Kidney (tissue), 14 donors: ENCODE results near the gene IFNGR1. TPM values are rescaled to one million over a fixed set of nuclear protein-coding genes. Genes with fewer than 3 reads are reported as not detected.

Experiments used
- DNase-seq, 5 donors: peaks; one replicate each; pipeline ENCODE4 v3.0.0-alpha.2; 2013 to 2020
- FAIRE-seq: peaks from 2 replicates; lab custom pipeline; 2012; peaks lifted over from hg19 to GRCh38; lab: Jason Lieb, UNC
- H3K27ac ChIP-seq, 2 donors: one replicate each; pipeline ENCODE4 v1.7.0; 2013; ENCODE audit warnings: low read depth in 2 of 2, low read length in 2 of 2, inconsistent platforms in 1 of 2
- H3K27me3 ChIP-seq: one replicate; pipeline ENCODE4 v1.7.1; 2013; ENCODE audit warnings: low read length, inconsistent platforms; ENCODE audit not compliant: control insufficient read depth, insufficient read depth
- H3K36me3 ChIP-seq, 3 donors: one replicate each; pipeline versions ENCODE4 v1.7.0 to v1.7.1; 2013; ENCODE audit warnings: low read length in 3 of 3, control low read depth in 1 of 3, inconsistent platforms in 1 of 3; ENCODE audit not compliant: insufficient read depth in 3 of 3, control insufficient read depth in 2 of 3
- H3K4me1 ChIP-seq, 3 donors: one replicate each; pipeline versions ENCODE4 v1.7.0 to v1.7.1; 2013; ENCODE audit warnings: low read length in 3 of 3, inconsistent platforms in 1 of 3, low read depth in 1 of 3; ENCODE audit not compliant: control insufficient read depth in 2 of 3, insufficient read depth in 2 of 3
- H3K4me3 ChIP-seq, 3 donors: one replicate each; pipeline versions ENCODE4 v1.7.0 to v1.8.1; 2013; ENCODE audit warnings: low read length in 3 of 3, control low read depth in 1 of 3, inconsistent platforms in 1 of 3
- H3K9ac ChIP-seq, 3 donors: one replicate each; pipeline versions ENCODE4 v1.7.0 to v1.7.1; 2013; ENCODE audit warnings: low read length in 3 of 3, control low read depth in 1 of 3, inconsistent platforms in 1 of 3
- H3K9me3 ChIP-seq, 3 donors: one replicate each; pipeline versions ENCODE4 v1.7.0 to v1.7.1; 2013; ENCODE audit warnings: low read length in 3 of 3, control low read depth in 1 of 3, inconsistent platforms in 1 of 3; ENCODE audit not compliant: control insufficient read depth in 2 of 3, insufficient read depth in 1 of 3
- CTCF ChIP-seq: IDR thresholded peaks from 3 replicates; pipeline ENCODE4 v1.5.1; 2012; ENCODE audit warnings: mild to moderate bottlenecking, moderate library complexity, borderline replicate concordance; ENCODE audit not compliant: insufficient read depth; ENCODE audit errors: extremely low read depth
- intact Hi-C: fragments of 100-400 bp; cut with DNase I; formaldehyde crosslinking; loops from one replicate; pipeline ENCODE4 v1.11.1; 2022
- polyA plus RNA-seq: library from polyadenylated mRNA; stranded (reverse); fragments of 350-450 nt; fragmentation: Illumina TruSeq; extraction: RNeasy Lipid Tissue Mini Kit (QIAGEN cat#74804); gene quantifications from one replicate; pipeline ENCODE4 v1.2.3, GENCODE V29; 2014; ENCODE audit warnings: low read depth, low replicate concordance; ENCODE audit not compliant: insufficient read depth
- total RNA-seq: library from RNA; stranded (reverse); fragmentation: NEBNext Ultra II Directional; extraction: Animal tissue kit (Norgen Biotek cat#: 25700); gene quantifications from one replicate; pipeline ENCODE4 v1.2.1, GENCODE V29; 2021
- donor health status: control.
- donor health status: control.
- donor health status: control.
- donor health status: control.
- donor health status: control.
- donor health status: DM: yes; HTN: yes; CAD: no.
- donor health status: Normal renal cell carcinoma (clear cell type).

Gene IFNGR1
- total and polyA plus RNA-seq, 2 donors from 2014 or later = 42.8 to 94.3 TPM

- DNase-seq (no peak), FAIRE-seq (no peak)
- H3K4me3 ChIP-seq = no peak overlapping the region
- H3K4me1 ChIP-seq = no peaks in the 10 kb centered on the region
- H3K36me3 ChIP-seq = no peaks in the 10 kb centered on the region
- TF ChIP-seq CTCF = no peak
- intact Hi-C loops = no loop called here
- no peaks in the 10 kb centered on the region for H3K9me3 ChIP-seq
- no peaks in the 10 kb centered on the region for H3K27me3 ChIP-seq
- H3K9ac ChIP-seq = no peak overlapping the region
- H3K27ac ChIP-seq = no peak overlapping the region
Observed at GRCh38 chr6:137171053-137171374, 48.2 kb downstream of the IFNGR1 start.

GRCh38 chr6:137170266-137171052 is 48.7 kb downstream of the IFNGR1 start:
- no peak for TF ChIP-seq CTCF
- no peak overlapping the region for H3K27ac ChIP-seq
- FAIRE-seq = no peak

GRCh38 chr6:137167702-137168377 is 51.3 kb downstream of the IFNGR1 start:
- intact Hi-C loops = no loop called here
- H3K27me3 ChIP-seq = no peaks in the 10 kb centered on the region
- TF ChIP-seq CTCF = no peak
- FAIRE-seq = no peak
- H3K9ac ChIP-seq = no peak overlapping the region
- H3K4me1 ChIP-seq = no peaks in the 10 kb centered on the region
- no peaks in the 10 kb centered on the region for H3K9me3 ChIP-seq
- DNase-seq = no peak
- no peak overlapping the region for H3K4me3 ChIP-seq
- H3K27ac ChIP-seq = no peak overlapping the region
- no peaks in the 10 kb centered on the region for H3K36me3 ChIP-seq

More at GRCh38 chr6:137170266-137171052, 48.7 kb downstream of the IFNGR1 start:
- Histone ChIP-seq H3K9ac (no peak overlapping the region), H3K4me1 (no peaks in the 10 kb centered on the region), H3K4me3 (no peak overlapping the region), H3K36me3 (no peaks in the 10 kb centered on the region), H3K27me3 (no peaks in the 10 kb centered on the region), H3K9me3 (no peaks in the 10 kb centered on the region)
- no peak for DNase-seq
- intact Hi-C loops = no loop called here
